Parathyroid adenoma (tissue), 2 donors: ENCODE measurements around the gene ADAM12.

Experiments used
- H2AFZ ChIP-seq: fragments of 300-600 bp; sonication (generic); one replicate; pipeline ENCODE4 v1.7.0; 2017; ENCODE audit warnings: antibody characterized with exemption, mild to moderate bottlenecking
- H3K27ac ChIP-seq: fragments of 300-600 bp; sonication (generic); one replicate; pipeline ENCODE4 v1.7.0; 2017
- H3K27me3 ChIP-seq: fragments of 300-600 bp; sonication (generic); one replicate; pipeline ENCODE4 v1.7.0; 2017; ENCODE audit warnings: low read length; ENCODE audit not compliant: control insufficient read depth, insufficient read depth
- H3K36me3 ChIP-seq: fragments of 300-600 bp; sonication (generic); one replicate; pipeline ENCODE4 v1.7.0; 2017; ENCODE audit warnings: low read length; ENCODE audit not compliant: control insufficient read depth, insufficient read depth
- H3K4me1 ChIP-seq: fragments of 300-600 bp; sonication (generic); one replicate; pipeline ENCODE4 v1.7.0; 2017; ENCODE audit warnings: control low read depth
- H3K4me2 ChIP-seq: fragments of 300-600 bp; sonication (generic); one replicate; pipeline ENCODE4 v1.7.0; 2017; ENCODE audit warnings: low read length
- H3K4me3 ChIP-seq: fragments of 300-600 bp; sonication (generic); one replicate; pipeline ENCODE4 v1.7.0; 2017; ENCODE audit warnings: low read depth, low read length
- H3K79me2 ChIP-seq: fragments of 300-600 bp; sonication (generic); one replicate; pipeline ENCODE4 v1.7.0; 2017; ENCODE audit warnings: control low read depth
- H3K9ac ChIP-seq: fragments of 300-600 bp; sonication (generic); one replicate; pipeline ENCODE4 v1.7.0; 2017; ENCODE audit warnings: mild to moderate bottlenecking
- H3K9me3 ChIP-seq: fragments of 300-600 bp; sonication (generic); one replicate; pipeline ENCODE4 v1.7.0; 2017; ENCODE audit warnings: low read length; ENCODE audit not compliant: control insufficient read depth
- TF ChIP-seq, protein P1 (sequence below): fragments of 300-600 bp; sonication (generic); IDR thresholded peaks from one replicate; pipeline ENCODE4 v1.7.0; 2017; ENCODE audit warnings: antibody characterized with exemption, mild to moderate bottlenecking
- donor health status: primary hyperparathyroidism.

ADAM12 gene

GRCh38 chr10:126087796-126088505, 300.3 kb downstream of the ADAM12 start:
- H3K9me3 ChIP-seq, result no peaks in the 10 kb centered on the region
- H2AFZ ChIP-seq, result no peak overlapping the region
- no peaks in the 10 kb centered on the region for H3K36me3 ChIP-seq
- no peaks in the 10 kb centered on the region for H3K4me1 ChIP-seq
- TF ChIP-seq, protein P1, sequence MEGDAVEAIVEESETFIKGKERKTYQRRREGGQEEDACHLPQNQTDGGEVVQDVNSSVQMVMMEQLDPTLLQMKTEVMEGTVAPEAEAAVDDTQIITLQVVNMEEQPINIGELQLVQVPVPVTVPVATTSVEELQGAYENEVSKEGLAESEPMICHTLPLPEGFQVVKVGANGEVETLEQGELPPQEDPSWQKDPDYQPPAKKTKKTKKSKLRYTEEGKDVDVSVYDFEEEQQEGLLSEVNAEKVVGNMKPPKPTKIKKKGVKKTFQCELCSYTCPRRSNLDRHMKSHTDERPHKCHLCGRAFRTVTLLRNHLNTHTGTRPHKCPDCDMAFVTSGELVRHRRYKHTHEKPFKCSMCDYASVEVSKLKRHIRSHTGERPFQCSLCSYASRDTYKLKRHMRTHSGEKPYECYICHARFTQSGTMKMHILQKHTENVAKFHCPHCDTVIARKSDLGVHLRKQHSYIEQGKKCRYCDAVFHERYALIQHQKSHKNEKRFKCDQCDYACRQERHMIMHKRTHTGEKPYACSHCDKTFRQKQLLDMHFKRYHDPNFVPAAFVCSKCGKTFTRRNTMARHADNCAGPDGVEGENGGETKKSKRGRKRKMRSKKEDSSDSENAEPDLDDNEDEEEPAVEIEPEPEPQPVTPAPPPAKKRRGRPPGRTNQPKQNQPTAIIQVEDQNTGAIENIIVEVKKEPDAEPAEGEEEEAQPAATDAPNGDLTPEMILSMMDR, result no peak
- H3K4me2 ChIP-seq, result no peak overlapping the region
- no peak overlapping the region for H3K27ac ChIP-seq
- H3K4me3 ChIP-seq, result no peak overlapping the region
- no peak overlapping the region for H3K9ac ChIP-seq
- H3K27me3 ChIP-seq, result no peaks in the 10 kb centered on the region
- no peaks in the 10 kb centered on the region for H3K79me2 ChIP-seq

DNA sequence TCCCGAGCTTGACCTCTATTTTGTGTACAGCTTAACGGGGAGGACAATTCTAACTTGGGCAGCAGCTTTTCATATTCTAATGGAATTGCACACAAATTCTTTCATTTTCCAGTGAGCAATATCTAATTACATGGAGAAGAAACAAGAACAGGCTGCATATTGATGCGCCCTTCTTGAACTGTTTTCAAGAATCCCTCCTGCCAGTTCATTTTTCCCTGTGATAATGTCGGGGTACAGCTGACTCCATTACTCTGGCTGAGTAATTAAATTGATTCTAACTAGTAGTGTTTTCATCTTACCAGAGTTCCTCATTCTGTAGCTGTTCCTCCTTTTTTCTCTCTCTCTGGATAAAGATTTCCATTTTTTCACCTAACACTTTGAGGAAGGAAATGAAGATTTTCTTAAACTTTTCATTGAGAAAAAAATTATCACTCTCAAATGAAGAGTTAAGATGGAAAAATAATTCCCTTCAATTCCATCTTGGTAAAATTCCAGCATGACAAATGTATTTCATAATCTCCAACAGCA, 301.1 kb downstream of the ADAM12 start:
- no peak overlapping the region for H3K9ac ChIP-seq
- no peaks in the 10 kb centered on the region for H3K27me3 ChIP-seq

DNA sequence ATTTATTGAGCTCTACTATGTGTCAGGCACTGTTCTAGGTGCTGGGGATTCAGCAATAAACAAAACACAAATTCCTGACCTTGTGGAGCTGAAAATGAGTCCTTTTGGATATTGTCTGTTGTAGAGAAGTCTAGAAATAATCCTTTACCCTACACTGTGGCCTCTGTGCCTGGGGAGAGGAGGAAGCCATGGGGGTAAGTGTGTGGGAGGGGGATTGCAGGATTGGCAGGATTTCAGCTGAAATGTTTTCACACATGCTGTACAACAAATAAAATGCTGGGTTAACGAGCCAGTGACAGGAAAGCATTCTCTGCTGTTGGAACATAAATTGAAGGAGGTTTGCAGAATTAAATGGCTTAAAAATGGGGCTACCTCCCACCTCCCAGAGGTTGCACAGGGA, 302.5 kb downstream of the ADAM12 start:
- Histone ChIP-seq H3K79me2 (no peaks in the 10 kb centered on the region), H2AFZ (no peak overlapping the region), H3K27ac (no peak overlapping the region), H3K27me3 (no peaks in the 10 kb centered on the region), H3K4me2 (no peak overlapping the region), H3K4me1 (no peaks in the 10 kb centered on the region), H3K4me3 (no peak overlapping the region), H3K9me3 (no peaks in the 10 kb centered on the region), H3K36me3 (no peaks in the 10 kb centered on the region), H3K9ac (no peak overlapping the region)
- TF ChIP-seq, protein P1, result no peak

More for the DNA sequence above, 301.1 kb downstream of the ADAM12 start:
- no peaks in the 10 kb centered on the region for H3K4me1 ChIP-seq
- H3K4me2 ChIP-seq, result no peak overlapping the region
- H3K4me3 ChIP-seq, result no peak overlapping the region
- H3K27ac ChIP-seq, result no peak overlapping the region
- H3K9me3 ChIP-seq, result no peaks in the 10 kb centered on the region
- TF ChIP-seq, protein P1, result no peak
- no peaks in the 10 kb centered on the region for H3K36me3 ChIP-seq
- H3K79me2 ChIP-seq, result no peaks in the 10 kb centered on the region
- H2AFZ ChIP-seq, result no peak overlapping the region

- no peaks in the 10 kb centered on the region for H3K27me3 ChIP-seq
- no peaks in the 10 kb centered on the region for H3K4me1 ChIP-seq
- TF ChIP-seq, protein P1, result no peak
- H3K9me3 ChIP-seq, result no peaks in the 10 kb centered on the region
- H3K9ac ChIP-seq, result no peak overlapping the region
- no peak overlapping the region for H3K27ac ChIP-seq
- no peaks in the 10 kb centered on the region for H3K79me2 ChIP-seq
- H3K36me3 ChIP-seq, result no peaks in the 10 kb centered on the region
- H3K4me2 ChIP-seq, result no peak overlapping the region
- H3K4me3 ChIP-seq, result no peak overlapping the region
- no peak overlapping the region for H2AFZ ChIP-seq
Measured at GRCh38 chr10:126084369-126084768, 303.9 kb downstream of the ADAM12 start.

GRCh38 chr10:126083009-126083408, 305.3 kb downstream of the ADAM12 start:
- TF ChIP-seq, protein P1, result no peak
- no peaks in the 10 kb centered on the region for H3K79me2 ChIP-seq
- H3K4me2 ChIP-seq, result no peak overlapping the region

More at GRCh38 chr10:126083009-126083408, 305.3 kb downstream of the ADAM12 start:
- Histone ChIP-seq H3K9me3 (no peaks in the 10 kb centered on the region), H3K27me3 (no peaks in the 10 kb centered on the region), H3K4me3 (no peak overlapping the region), H3K27ac (no peak overlapping the region), H3K9ac (no peak overlapping the region), H2AFZ (no peak overlapping the region), H3K36me3 (no peaks in the 10 kb centered on the region), H3K4me1 (no peaks in the 10 kb centered on the region)
